CD4-positive, alpha-beta T cell treated with Interleukin-17A for 4 hours (primary cell): ENCODE data around the gene CTAG1B.
"Not testable (repeated sequence)": the region's sequence is repeated elsewhere in the genome, so short reads cannot be mapped to it uniquely, and the experiment has no call there.

ENCODE experiments used
- DNase-seq: peaks from one replicate; pipeline ENCODE4 v3.0.0-alpha.2; 2020; ENCODE audit warnings: mixed read lengths

CTAG1B gene

GRCh38 chrX:154620767-154621414 is 1.8 kb upstream of the CTAG1B start:
- DNase-seq: not testable (repeated sequence)

- not testable (repeated sequence) for DNase-seq
Observed at GRCh38 chrX:154613586-154613985, 5.5 kb downstream of the CTAG1B start.

- DNase-seq: not testable (repeated sequence)
Observed at GRCh38 chrX:154611146-154611545, 7.9 kb downstream of the CTAG1B start.

- DNase-seq: not testable (repeated sequence)
Observed at GRCh38 chrX:154608823-154609222, 10.3 kb downstream of the CTAG1B start.

GRCh38 chrX:154607976-154608375 is 11.1 kb downstream of the CTAG1B start:
- DNase-seq: not testable (repeated sequence)

GRCh38 chrX:154607370-154607769 is 11.7 kb downstream of the CTAG1B start:
- DNase-seq: no peak

- DNase-seq: no peak
Observed at GRCh38 chrX:154605566-154605965, 13.5 kb downstream of the CTAG1B start.

- no peak for DNase-seq
Observed at GRCh38 chrX:154603438-154604430, 15.3 kb downstream of the CTAG1B start.

- no peak for DNase-seq
Observed at GRCh38 chrX:154602766-154603437, 16.2 kb downstream of the CTAG1B start.

GRCh38 chrX:154602226-154602625 is 16.9 kb downstream of the CTAG1B start:
- no peak for DNase-seq

- no peak for DNase-seq
Observed at GRCh38 chrX:154600759-154601374, 18.2 kb downstream of the CTAG1B start.

- no peak for DNase-seq
Observed at GRCh38 chrX:154599531-154599930, 19.6 kb downstream of the CTAG1B start.

- no peak for DNase-seq
Observed at GRCh38 chrX:154598656-154599055, 20.4 kb downstream of the CTAG1B start.

GRCh38 chrX:154597221-154597620 is 21.9 kb downstream of the CTAG1B start:
- DNase-seq: no peak

GRCh38 chrX:154596290-154596929 is 22.7 kb downstream of the CTAG1B start:
- no peak for DNase-seq

GRCh38 chrX:154595559-154596249 is 23.4 kb downstream of the CTAG1B start:
- DNase-seq: no peak

- no peak for DNase-seq
Observed at GRCh38 chrX:154594491-154594890, 24.6 kb downstream of the CTAG1B start.

- no peak for DNase-seq
Observed at GRCh38 chrX:154593201-154593600, 25.9 kb downstream of the CTAG1B start.

- no peak for DNase-seq
Observed at GRCh38 chrX:154592505-154592904, 26.6 kb downstream of the CTAG1B start.

- DNase-seq: not testable (repeated sequence)
Observed at GRCh38 chrX:154590415-154590814, 28.7 kb downstream of the CTAG1B start.

GRCh38 chrX:154584585-154585183 is 34.4 kb downstream of the CTAG1B start, which contains the start of gene CTAG1A:
CTAG1A (plus strand) TSS chrX:154585133; CDS start chrX:154585207, 74 bp downstream.
- not testable (repeated sequence) for DNase-seq
